RWPE2 (cell line): ENCODE results near the gene DPM1.
A peak's percentile ranks its signal among the peaks of the same experiment; 100 is the strongest.

Experiments used
- ATAC-seq: fragments of 200-7000 bp; cut with Tn5 transposase; 3 replicates; pipeline ENCODE4 v1.9.1; 2021; ENCODE audit warnings: low read depth
- DNase-seq: peaks from one replicate; pipeline ENCODE4 v3.0.0-alpha.2; 2020; ENCODE audit warnings: low spot score
- H3K27ac ChIP-seq: fragments of 450-650 bp; 2 replicates; pipeline ENCODE4 v1.5.1; 2017; ENCODE audit warnings: mild to moderate bottlenecking; ENCODE audit not compliant: poor library complexity, severe bottlenecking
- H3K27me3 ChIP-seq: fragments of 250-450 bp; sonication (Bioruptor Pico); 2 replicates; pipeline ENCODE4 v1.5.1; 2021; ENCODE audit warnings: mild to moderate bottlenecking, moderate library complexity; ENCODE audit not compliant: insufficient read depth, poor library complexity, severe bottlenecking
- H3K36me3 ChIP-seq: fragments of 250-450 bp; sonication (Bioruptor Pico); 2 replicates; pipeline ENCODE4 v1.5.1; 2020; ENCODE audit warnings: low read depth, mild to moderate bottlenecking, moderate library complexity
- H3K4me1 ChIP-seq: fragments of 250-450 bp; sonication (Bioruptor Pico); 2 replicates; pipeline ENCODE4 v1.5.1; 2021; ENCODE audit warnings: mild to moderate bottlenecking, moderate library complexity; ENCODE audit not compliant: insufficient read depth, poor library complexity, severe bottlenecking
- H3K4me3 ChIP-seq: fragments of 250-450 bp; sonication (Bioruptor Pico); 2 replicates; pipeline ENCODE4 v1.5.1; 2021; ENCODE audit warnings: mild to moderate bottlenecking, moderate library complexity; ENCODE audit not compliant: severe bottlenecking
- H3K9me3 ChIP-seq: fragments of 250-450 bp; sonication (Bioruptor Pico); 2 replicates; pipeline ENCODE4 v1.5.1; 2021; ENCODE audit warnings: mild to moderate bottlenecking, moderate library complexity; ENCODE audit not compliant: severe bottlenecking
- CTCF ChIP-seq: fragments of 450-650 bp; IDR thresholded peaks from one replicate; pipeline ENCODE4 v1.5.1; 2017; ENCODE audit warnings: mild to moderate bottlenecking, moderate library complexity; ENCODE audit not compliant: poor library complexity, severe bottlenecking

DPM1 gene

GRCh38 chr20:50928469-50928868 is 29.9 kb downstream of the DPM1 start:
- Histone ChIP-seq H3K4me3 (no peak overlapping the region), H3K9me3 (no peaks in the 10 kb centered on the region), H3K27me3 (no peaks in the 10 kb centered on the region), H3K27ac (peak overlapping the region; percentile 80), H3K36me3 (peaks cover 81% of the 10 kb centered on the region), H3K4me1 (peaks cover 44% of the 10 kb centered on the region)
- ATAC-seq (no peak), DNase-seq (no peak)
- TF ChIP-seq CTCF, result no peak

GRCh38 chr20:50926530-50926929 is 31.8 kb downstream of the DPM1 start:
- H3K4me3 ChIP-seq, result no peak overlapping the region
- no peak for TF ChIP-seq CTCF
- peaks cover 44% of the 10 kb centered on the region for H3K4me1 ChIP-seq
- no peaks in the 10 kb centered on the region for H3K9me3 ChIP-seq
- no peaks in the 10 kb centered on the region for H3K27me3 ChIP-seq
- DNase-seq, result no peak
- ATAC-seq, result no peak
- no peak overlapping the region for H3K27ac ChIP-seq
- H3K36me3 ChIP-seq, result peaks cover 73% of the 10 kb centered on the region

- H3K4me3 ChIP-seq, result no peak overlapping the region
- H3K27me3 ChIP-seq, result no peaks in the 10 kb centered on the region
- no peaks in the 10 kb centered on the region for H3K9me3 ChIP-seq
- no peak overlapping the region for H3K27ac ChIP-seq
- no peak for ATAC-seq
- H3K4me1 ChIP-seq, result peaks cover 60% of the 10 kb centered on the region
- DNase-seq, result no peak
- TF ChIP-seq CTCF, result no peak
- peaks cover 76% of the 10 kb centered on the region for H3K36me3 ChIP-seq
Measured at GRCh38 chr20:50924261-50924920, 33.9 kb downstream of the DPM1 start.

- Histone ChIP-seq H3K36me3 (peaks cover 72% of the 10 kb centered on the region), H3K4me1 (peaks cover 61% of the 10 kb centered on the region), H3K4me3 (no peak overlapping the region), H3K9me3 (no peaks in the 10 kb centered on the region), H3K27ac (peak overlapping the region; percentile 30), H3K27me3 (no peaks in the 10 kb centered on the region)
- DNase-seq, result no peak
- TF ChIP-seq CTCF, result no peak
- ATAC-seq, result 0 out of 3 replicates have a peak, but pooled peaks have one; percentile 8
Measured at GRCh38 chr20:50921803-50922501, 36.4 kb downstream of the DPM1 start.

- Histone ChIP-seq H3K27me3 (no peaks in the 10 kb centered on the region), H3K36me3 (peaks cover 67% of the 10 kb centered on the region), H3K9me3 (no peaks in the 10 kb centered on the region), H3K4me3 (no peak overlapping the region), H3K27ac (peak overlapping the region; percentile 30), H3K4me1 (peaks cover 61% of the 10 kb centered on the region)
- DNase-seq (no peak), ATAC-seq (peak; percentile 26; the same call in 1 of the 3 replicates)
- no peak for TF ChIP-seq CTCF
Measured at GRCh38 chr20:50920997-50921396, 37.3 kb downstream of the DPM1 start.
